HG03432 (cell line): Measurements from ENCODE around the gene ACSL5.
"Not testable (repeated sequence)": the region's sequence is repeated elsewhere in the genome, so short reads cannot be mapped to it uniquely, and the experiment has no call there.

Experiments
- ATAC-seq: cut with Tn5 transposase; IDR thresholded peaks from one replicate; pipeline ENCODE4 v1.9.1; 2021; ENCODE audit warnings: mild to moderate bottlenecking, moderate library complexity; ENCODE audit not compliant: unreplicated experiment

The ACSL5 gene

DNA sequence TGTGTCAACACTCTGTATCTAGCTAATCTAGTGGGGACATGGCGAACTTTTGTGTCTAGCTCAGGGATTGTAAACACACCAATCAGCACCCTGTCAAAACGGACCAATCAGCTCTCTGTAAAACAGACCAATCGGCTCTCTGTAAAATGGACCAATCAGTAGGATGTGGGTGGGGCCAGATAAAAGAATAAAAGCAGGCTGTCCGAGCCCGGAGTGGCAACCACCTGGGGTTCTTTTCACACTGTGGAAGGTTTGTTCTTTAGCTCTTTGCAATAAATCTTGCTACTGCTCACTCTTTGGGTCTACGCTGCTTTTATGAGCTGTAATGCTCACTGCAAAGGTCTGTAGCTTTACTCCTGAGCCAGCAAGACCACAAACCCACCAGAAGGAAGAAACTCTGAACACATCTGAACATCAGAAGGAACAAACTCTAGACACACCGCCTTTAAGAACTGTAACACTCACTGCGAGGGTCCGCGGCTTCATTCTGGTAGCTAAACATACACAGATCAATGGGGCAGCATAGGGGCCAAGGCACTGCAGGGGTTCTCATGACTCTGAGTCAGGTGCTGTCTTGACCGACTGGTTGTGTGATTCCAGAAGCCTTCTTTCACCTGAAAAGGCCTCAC lies 1.6 kb upstream of the ACSL5 start:
- not testable (repeated sequence) for ATAC-seq

- ATAC-seq, result peak; percentile 56
These were observed 1.0 kb downstream of the ACSL5 start for GRCh38 chr10:112374724-112375541.

- peak; percentile 85 for ATAC-seq
These were observed 1.9 kb downstream of the ACSL5 start for GRCh38 chr10:112375721-112376395.

GRCh38 chr10:112376396-112376790 lies 2.5 kb downstream of the ACSL5 start:
- peak; percentile 37 for ATAC-seq

DNA sequence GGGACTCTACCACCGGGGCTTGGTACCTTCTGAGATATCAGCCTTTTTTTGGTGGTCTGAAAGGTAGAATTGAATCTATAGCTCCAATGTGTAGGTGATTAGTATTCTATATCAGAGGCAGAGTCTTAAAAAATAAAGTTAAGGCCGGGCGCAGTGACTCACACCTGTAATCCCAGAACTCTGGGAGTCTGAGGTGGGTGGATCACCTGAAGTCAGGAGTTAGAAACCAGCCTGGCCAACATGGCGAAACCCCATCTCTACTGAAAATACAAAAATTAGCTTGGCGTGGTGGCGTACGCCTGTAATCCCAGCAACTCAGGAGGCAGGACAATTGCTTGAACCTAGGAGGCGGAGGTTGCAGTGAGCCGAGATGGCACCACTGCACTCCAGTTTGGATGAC lies 3.2 kb downstream of the ACSL5 start:
- not testable (repeated sequence) for ATAC-seq

- ATAC-seq, result no peak
These were observed 5.8 kb downstream of the ACSL5 start for GRCh38 chr10:112379635-112380296.

- no peak for ATAC-seq
These were observed 8.8 kb downstream of the ACSL5 start for GRCh38 chr10:112382515-112383235.

DNA sequence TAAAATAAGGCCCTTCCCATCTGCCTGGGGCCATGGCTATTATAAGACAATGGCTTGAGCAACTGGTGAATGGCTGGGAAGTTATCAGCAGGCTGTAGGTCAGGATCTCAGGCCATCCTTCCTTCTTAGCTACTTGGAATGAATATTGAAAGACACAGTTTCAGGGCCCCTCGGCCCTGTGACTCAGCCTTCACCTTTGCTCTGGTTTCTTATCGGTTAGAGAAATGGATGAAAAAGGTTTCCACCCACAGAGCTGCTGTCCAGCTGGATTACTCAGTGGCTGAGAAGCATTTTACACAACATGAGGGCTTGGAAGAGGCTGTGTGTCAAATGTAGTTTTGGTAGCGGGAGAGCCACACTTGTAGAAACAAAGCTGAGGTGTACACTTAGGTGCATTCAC lies 9.4 kb downstream of the ACSL5 start:
- no peak for ATAC-seq

DNA sequence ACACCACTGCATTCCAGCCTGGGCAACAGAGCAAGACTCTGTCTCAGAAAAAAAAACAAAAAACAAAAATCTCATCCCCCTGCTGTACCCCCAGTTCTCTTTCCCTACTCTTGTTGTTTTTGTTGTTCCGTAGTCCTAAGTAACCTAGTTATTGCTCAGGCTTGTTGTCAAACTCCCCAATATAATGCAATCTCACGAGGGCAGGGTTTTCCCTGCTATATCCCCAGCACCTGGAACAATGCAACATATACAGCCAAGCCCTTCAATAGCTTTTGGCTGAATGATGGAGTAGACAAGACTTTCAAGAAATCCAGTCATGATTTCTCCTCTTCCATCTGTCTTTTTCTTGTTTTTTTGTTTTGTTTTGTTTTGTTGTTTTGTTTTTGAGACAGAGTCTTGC lies 10.2 kb downstream of the ACSL5 start:
- ATAC-seq, result no peak

DNA sequence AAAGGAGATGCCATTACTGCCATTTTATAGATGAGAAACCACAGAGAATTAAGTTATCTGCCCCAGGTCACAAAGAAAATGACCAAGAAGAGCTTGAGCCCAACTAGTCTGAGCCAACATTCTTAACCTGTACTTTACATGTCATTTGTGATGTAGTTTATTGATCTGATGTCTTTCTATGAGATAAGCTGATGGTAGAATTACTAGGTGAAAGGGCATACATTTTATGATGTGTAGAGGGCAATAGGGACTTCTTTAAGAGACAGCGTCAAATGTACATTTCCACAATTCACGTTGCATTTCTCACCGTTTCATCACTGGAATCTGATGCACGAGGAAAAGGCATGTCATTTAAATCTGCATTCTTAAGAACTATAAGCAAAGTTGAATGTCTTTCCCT lies 11.3 kb downstream of the ACSL5 start:
- ATAC-seq, result no peak

DNA sequence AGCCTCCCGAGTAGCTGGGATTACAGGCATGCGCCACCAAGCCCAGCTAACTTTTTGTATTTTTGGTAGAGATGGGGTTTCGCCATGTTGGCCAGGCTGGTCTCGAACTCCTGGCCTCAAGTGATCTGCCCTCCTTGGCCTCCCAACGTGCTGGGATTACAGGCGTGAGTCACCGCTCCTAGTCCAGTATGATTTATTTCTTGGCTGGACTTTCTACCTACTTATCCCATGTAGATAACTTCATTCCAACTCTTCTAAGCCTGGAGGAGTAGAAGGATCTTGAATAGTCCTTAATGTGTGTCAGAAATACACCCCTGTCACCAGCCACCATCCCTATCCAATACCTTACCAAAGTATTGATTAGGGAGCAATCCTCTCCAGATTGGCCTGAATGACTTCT lies 14.1 kb downstream of the ACSL5 start:
- not testable (repeated sequence) for ATAC-seq

- ATAC-seq, result no peak
These were observed 14.6 kb downstream of the ACSL5 start for GRCh38 chr10:112388548-112388947.

GRCh38 chr10:112389271-112389822 lies 15.4 kb downstream of the ACSL5 start:
- peak; percentile 86 for ATAC-seq

DNA sequence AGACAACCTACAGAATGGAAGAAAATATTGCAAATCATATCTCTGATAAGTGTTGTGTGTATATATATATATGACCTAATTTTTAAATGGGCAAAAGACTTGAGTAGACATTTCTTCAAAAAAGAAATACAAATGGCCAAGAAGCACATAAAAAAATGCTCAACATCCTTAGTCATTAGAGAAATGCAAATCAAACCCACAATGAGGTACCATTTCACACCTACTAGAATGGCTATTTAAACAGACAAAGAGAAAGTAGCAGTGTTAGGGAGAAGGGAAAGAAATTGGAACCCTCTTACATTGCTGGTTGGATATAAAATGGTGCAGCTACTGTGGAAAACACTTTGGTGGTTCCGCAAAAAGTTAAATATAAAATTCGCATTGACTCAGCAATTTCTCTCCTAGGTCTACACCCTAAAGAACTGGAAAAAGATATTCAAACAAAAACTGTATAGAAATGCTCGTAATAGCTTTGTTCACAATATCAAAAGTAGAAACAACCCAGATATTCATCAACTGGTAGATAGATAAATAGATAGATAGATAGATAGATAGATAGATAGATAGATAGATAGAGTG lies 16.3 kb downstream of the ACSL5 start:
- ATAC-seq, result no peak

- ATAC-seq, result no peak
These were observed 19.4 kb downstream of the ACSL5 start for GRCh38 chr10:112393341-112393740.

DNA sequence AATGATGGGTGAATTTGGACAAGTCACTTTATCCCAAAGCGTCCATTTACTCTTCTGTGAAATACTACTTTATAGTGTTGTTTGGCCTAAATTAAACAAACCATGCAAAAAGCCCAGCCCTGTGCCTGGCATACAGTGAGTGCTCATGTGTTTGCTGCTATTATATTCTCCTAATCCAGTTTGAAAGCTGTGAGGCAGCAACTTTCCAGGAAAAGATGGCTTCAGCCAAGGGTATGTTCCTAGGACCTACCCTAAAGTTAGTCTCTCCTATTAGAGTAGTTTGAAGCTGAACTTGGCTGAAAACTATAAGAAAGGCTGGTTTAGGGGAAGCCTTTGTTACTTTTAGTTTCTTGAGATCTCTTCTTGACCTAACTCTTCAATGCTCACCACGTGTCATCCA lies 19.9 kb downstream of the ACSL5 start:
- ATAC-seq, result no peak

GRCh38 chr10:112394475-112394875 lies 20.6 kb downstream of the ACSL5 start:
- peak; percentile 47 for ATAC-seq

- no peak for ATAC-seq
These were observed 22.1 kb downstream of the ACSL5 start for GRCh38 chr10:112395809-112396530.

- ATAC-seq, result no peak
These were observed 23.7 kb downstream of the ACSL5 start for GRCh38 chr10:112397592-112397991.
